HepG2 (cell line): ENCODE results near the gene NRG2. TPM values are rescaled to one million over a fixed set of nuclear protein-coding genes. Genes with fewer than 3 reads are reported as not detected.

ENCODE experiments used
- ELF1 ChIP-seq: sonication (generic); formaldehyde crosslinking; IDR thresholded peaks from 2 replicates; pipeline ENCODE4 v1.4.0; 2020; ENCODE audit warnings: missing genetic modification reagents
- EZH2 ChIP-seq: conservative IDR thresholded peaks from 2 replicates; pipeline ENCODE4 v1.6.1; 2012; ENCODE audit warnings: mild to moderate bottlenecking, low read depth, low read length, moderate library complexity
- HNRNPLL ChIP-seq: fragments of 200-400 bp; formaldehyde crosslinking; IDR thresholded peaks from 2 replicates; pipeline ENCODE4 v1.6.1; 2017; ENCODE audit warnings: mild to moderate bottlenecking, low read depth, low read length; ENCODE audit not compliant: poor library complexity, severe bottlenecking
- ISX ChIP-seq: sonication (generic); formaldehyde crosslinking; conservative IDR thresholded peaks from 2 replicates; pipeline ENCODE4 v1.5.0; 2020; ENCODE audit warnings: missing genetic modification reagents
- NFYB ChIP-seq: sonication (generic); formaldehyde crosslinking; IDR thresholded peaks from 2 replicates; pipeline ENCODE4 v1.4.0; 2020; ENCODE audit warnings: missing genetic modification reagents
- SOX5 ChIP-seq: IDR thresholded peaks from 2 replicates; pipeline ENCODE4 v1.6.1; 2016; ENCODE audit warnings: borderline replicate concordance
- SPEN ChIP-seq: sonication (generic); formaldehyde crosslinking; IDR thresholded peaks from 2 replicates; pipeline ENCODE4 v1.5.1; 2020; ENCODE audit warnings: low read depth, mild to moderate bottlenecking, missing genetic modification reagents
- TOPORS ChIP-seq: sonication (generic); formaldehyde crosslinking; IDR thresholded peaks from 2 replicates; pipeline ENCODE4 v1.8.0; 2023; ENCODE audit warnings: mild to moderate bottlenecking, missing genetic modification reagents
- YY1 ChIP-seq: IDR thresholded peaks from 2 replicates; pipeline ENCODE4 v1.6.1; 2011; ENCODE audit warnings: low read length, low read depth, moderate library complexity, mild to moderate bottlenecking; ENCODE audit not compliant: insufficient read depth, insufficient replicate concordance
- ZBTB39 ChIP-seq: sonication (generic); formaldehyde crosslinking; IDR thresholded peaks from 2 replicates; pipeline ENCODE4 v1.5.0; 2020; ENCODE audit warnings: missing genetic modification reagents
- ZFP1 ChIP-seq: IDR thresholded peaks from 2 replicates; pipeline ENCODE4 v1.6.1; 2016
- ZFYVE20 ChIP-seq: sonication (generic); formaldehyde crosslinking; IDR thresholded peaks from 2 replicates; pipeline ENCODE4 v1.8.0; 2023; ENCODE audit warnings: low read depth, mild to moderate bottlenecking, moderate library complexity, missing genetic modification reagents, borderline replicate concordance
- ZMAT3 ChIP-seq: sonication (generic); formaldehyde crosslinking; conservative IDR thresholded peaks from 2 replicates; pipeline ENCODE4 v1.7.0; 2021; ENCODE audit warnings: missing genetic modification reagents
- ZMYM4 ChIP-seq: sonication (generic); formaldehyde crosslinking; IDR thresholded peaks from 2 replicates; pipeline ENCODE4 v1.8.1; 2023; ENCODE audit warnings: mild to moderate bottlenecking, missing genetic modification reagents
- ZNF12 ChIP-seq: sonication (generic); formaldehyde crosslinking; IDR thresholded peaks from 2 replicates; pipeline ENCODE4 v1.5.0; 2020; ENCODE audit warnings: missing genetic modification reagents
- ZNF17 ChIP-seq: sonication (generic); formaldehyde crosslinking; IDR thresholded peaks from 2 replicates; pipeline ENCODE4 v1.5.0; 2020; ENCODE audit warnings: mild to moderate bottlenecking, missing genetic modification reagents
- ZNF260 ChIP-seq: sonication (generic); formaldehyde crosslinking; IDR thresholded peaks from 2 replicates; pipeline ENCODE4 v1.4.0; 2020; ENCODE audit warnings: missing genetic modification reagents, low read depth, mild to moderate bottlenecking, borderline replicate concordance
- ZNF275 ChIP-seq: sonication (generic); formaldehyde crosslinking; IDR thresholded peaks from 2 replicates; pipeline ENCODE4 v1.8.0; 2022; ENCODE audit warnings: missing genetic modification reagents, mild to moderate bottlenecking, inconsistent platforms, borderline replicate concordance
- ZNF383 ChIP-seq: sonication (generic); formaldehyde crosslinking; IDR thresholded peaks from 2 replicates; pipeline ENCODE4 v1.4.0; 2020; ENCODE audit warnings: missing genetic modification reagents, mild to moderate bottlenecking, borderline replicate concordance
- ZNF557 ChIP-seq: sonication (generic); formaldehyde crosslinking; IDR thresholded peaks from 2 replicates; pipeline ENCODE4 v1.4.0; 2020; ENCODE audit warnings: missing genetic modification reagents
- ZNF790 ChIP-seq: sonication (generic); formaldehyde crosslinking; IDR thresholded peaks from 2 replicates; pipeline ENCODE4 v1.8.0; 2022; ENCODE audit warnings: missing genetic modification reagents, mild to moderate bottlenecking, borderline replicate concordance
- ZSCAN22 ChIP-seq: sonication (generic); formaldehyde crosslinking; IDR thresholded peaks from 2 replicates; pipeline ENCODE4 v1.4.0; 2020; ENCODE audit warnings: mild to moderate bottlenecking, missing genetic modification reagents
- polyA plus RNA-seq, 8 experiments: library from polyadenylated mRNA; depleted of rRNA in 3 of 8; stranded (reverse) in 7 of 8; unstranded in 1 of 8; fragments of >200 nt; fragmentation: Illumina TruSeq in 4 of 8; extraction: Trizol in 4 of 8; gene quantifications; 2 replicates each; pipeline versions ENCODE4 v1.2.1 to v1.2.3, GENCODE V29; 2011 to 2016; ENCODE audit warnings: low read depth in 4 of 8, missing spikeins in 1 of 8, mixed read lengths in 1 of 8; ENCODE audit not compliant: insufficient read depth in 1 of 8
- total RNA-seq, 5 experiments: library from RNA; depleted of rRNA; stranded (reverse); fragments of >200 nt; fragmentation: Illumina TruSeq; extraction: Trizol; gene quantifications; 2 replicates each; pipeline ENCODE4 v1.2.3, GENCODE V29; 2016; ENCODE audit warnings: low read depth in 1 of 5
- TF ChIP-seq, protein P1 (sequence below): IDR thresholded peaks from 2 replicates; pipeline ENCODE4 v1.6.1; 2016; ENCODE audit warnings: mild to moderate bottlenecking, missing biosample characterization, missing genetic modification reagents
- TF ChIP-seq, protein P2 (sequence below): sonication (generic); formaldehyde crosslinking; IDR thresholded peaks from 2 replicates; pipeline ENCODE4 v1.4.0; 2020; ENCODE audit warnings: missing genetic modification reagents
- TF ChIP-seq, protein P3 (sequence below): sonication (generic); formaldehyde crosslinking; IDR thresholded peaks from 2 replicates; pipeline ENCODE4 v1.4.0; 2020; ENCODE audit warnings: missing genetic modification reagents, low read depth, mild to moderate bottlenecking, borderline replicate concordance

NRG2 gene
- total and polyA plus RNA-seq, 2 of the 13 experiments (the other 11 are each of a cell fraction or from before 2014, with no cell fraction given) = not detected

GRCh38 chr5:139968547-139969261 lies 74.4 kb downstream of the NRG2 start (continued):
- TF ChIP-seq ZNF275 (CRISPR knock-in tag) (no peak), ZSCAN22 (CRISPR knock-in tag) (no peak), ZMAT3 (no peak), TOPORS (no peak), YY1 (peak; percentile 69), ZNF383 (CRISPR knock-in tag) (no peak), ZNF260 (CRISPR knock-in tag) (no peak), SOX5 (CRISPR knock-in tag) (0 out of 2 replicates have a peak, but pooled peaks have one; percentile 37), NFYB (CRISPR knock-in tag) (no peak), ZMYM4 (CRISPR knock-in tag) (no peak; the same call in 1 of the 2 replicates), SPEN (CRISPR knock-in tag) (peak; percentile 67; the same call in 1 of the 2 replicates), HNRNPLL (peak; percentile 63), ZNF790 (CRISPR knock-in tag) (no peak), ZBTB39 (CRISPR knock-in tag) (no peak), ZFP1 (CRISPR knock-in tag) (no peak), ZNF12 (CRISPR knock-in tag) (0 out of 2 replicates have a peak, but pooled peaks have one; percentile 31), ISX (CRISPR knock-in tag) (no peak), EZH2 (0 out of 2 replicates have a peak, but pooled peaks have one; percentile 48), ZNF17 (no peak), ZFYVE20 (CRISPR knock-in tag) (no peak), ELF1 (CRISPR knock-in tag) (peak; percentile 31; the same call in 1 of the 2 replicates), ZNF557 (CRISPR knock-in tag) (no peak)
- TF ChIP-seq, protein P1, sequence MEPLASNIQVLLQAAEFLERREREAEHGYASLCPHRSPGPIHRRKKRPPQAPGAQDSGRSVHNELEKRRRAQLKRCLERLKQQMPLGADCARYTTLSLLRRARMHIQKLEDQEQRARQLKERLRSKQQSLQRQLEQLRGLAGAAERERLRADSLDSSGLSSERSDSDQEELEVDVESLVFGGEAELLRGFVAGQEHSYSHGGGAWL (CRISPR knock-in tag) = no peak
- TF ChIP-seq, protein P2, sequence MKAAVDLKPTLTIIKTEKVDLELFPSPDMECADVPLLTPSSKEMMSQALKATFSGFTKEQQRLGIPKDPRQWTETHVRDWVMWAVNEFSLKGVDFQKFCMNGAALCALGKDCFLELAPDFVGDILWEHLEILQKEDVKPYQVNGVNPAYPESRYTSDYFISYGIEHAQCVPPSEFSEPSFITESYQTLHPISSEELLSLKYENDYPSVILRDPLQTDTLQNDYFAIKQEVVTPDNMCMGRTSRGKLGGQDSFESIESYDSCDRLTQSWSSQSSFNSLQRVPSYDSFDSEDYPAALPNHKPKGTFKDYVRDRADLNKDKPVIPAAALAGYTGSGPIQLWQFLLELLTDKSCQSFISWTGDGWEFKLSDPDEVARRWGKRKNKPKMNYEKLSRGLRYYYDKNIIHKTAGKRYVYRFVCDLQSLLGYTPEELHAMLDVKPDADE (CRISPR knock-in tag) = no peak
- TF ChIP-seq, protein P3, sequence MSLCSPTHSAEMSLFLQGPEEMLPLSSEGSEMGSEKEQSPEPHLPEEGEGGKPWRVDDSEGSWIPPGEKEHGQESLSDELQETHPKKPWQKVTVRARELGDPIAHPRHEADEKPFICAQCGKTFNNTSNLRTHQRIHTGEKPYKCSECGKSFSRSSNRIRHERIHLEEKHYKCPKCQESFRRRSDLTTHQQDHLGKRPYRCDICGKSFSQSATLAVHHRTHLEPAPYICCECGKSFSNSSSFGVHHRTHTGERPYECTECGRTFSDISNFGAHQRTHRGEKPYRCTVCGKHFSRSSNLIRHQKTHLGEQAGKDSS = peak; percentile 87; the same call in 1 of the 2 replicates
